ENCODE measurements around the gene ARVCF.

ARVCF gene

DNA sequence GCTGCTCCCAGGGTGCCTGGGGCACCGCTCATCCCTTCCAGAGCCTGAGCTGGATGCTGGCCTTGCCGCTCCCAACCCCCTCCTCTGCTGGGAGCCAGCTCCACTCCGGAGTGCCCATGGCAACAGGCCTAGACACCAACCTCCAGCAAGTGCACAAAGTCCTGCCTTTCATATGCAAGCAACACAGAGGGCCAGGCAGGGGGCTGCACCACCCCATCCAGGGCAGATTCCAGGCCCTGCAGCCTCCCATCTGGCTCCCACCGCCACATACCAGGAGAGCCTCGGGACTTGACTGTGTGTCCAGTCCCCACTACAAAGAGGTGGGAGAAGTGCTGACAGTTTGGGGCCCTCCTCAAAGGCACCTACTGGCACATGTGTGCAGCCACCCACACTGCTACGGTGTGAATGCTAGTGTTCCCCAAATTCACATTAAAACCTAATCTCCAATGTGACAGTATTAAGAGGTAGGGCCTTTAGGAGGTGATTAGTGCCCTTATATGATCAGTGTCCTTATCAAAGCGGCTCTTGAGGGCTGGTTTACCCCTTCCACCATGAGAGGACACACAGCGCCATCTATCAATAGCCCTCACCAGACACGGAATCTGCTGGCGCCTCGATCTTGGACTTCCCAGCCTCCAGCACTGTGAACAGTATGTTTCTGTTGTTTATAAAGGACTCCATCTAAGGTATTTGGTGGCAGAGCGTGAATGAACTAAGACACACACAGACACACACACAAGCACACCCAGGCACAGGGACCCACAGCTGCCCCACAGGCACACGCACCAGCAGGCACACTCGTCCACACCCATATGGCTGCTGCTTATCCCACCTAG lies 16.2 kb downstream of the ARVCF start:
- no peaks in the 10 kb centered on the region for H3K79me1 ChIP-seq (ENCODE audit: low read length)
- no peak overlapping the region for H2BK120ac ChIP-seq (ENCODE audit: insufficient read depth, low read length, poor library complexity)
- no peak overlapping the region for H3K4me3 ChIP-seq (ENCODE audit: low read depth, low read length)
- no peaks in the 10 kb centered on the region for H3K79me2 ChIP-seq (ENCODE audit: control insufficient read depth, insufficient read depth, low read length, poor library complexity)
- no peak overlapping the region for H4K12ac ChIP-seq (ENCODE audit: low read depth, low read length)
- H3K4ac ChIP-seq (ENCODE audit: low read depth, low read length): no peak overlapping the region
- H3K18ac ChIP-seq (ENCODE audit: low read length): no peak overlapping the region
- H3K23ac ChIP-seq (ENCODE audit: low read length): no peak overlapping the region
- H3K14ac ChIP-seq (ENCODE audit: low read length): no peak overlapping the region
- H2AK5ac ChIP-seq (ENCODE audit: low read length): no peak overlapping the region
- H3K4me2 ChIP-seq (ENCODE audit: low read length): no peak overlapping the region
- H3K9ac ChIP-seq (ENCODE audit: low read length): no peak overlapping the region
- H3K4me1 ChIP-seq (ENCODE audit: control insufficient read depth in 1 of 2, insufficient read depth in 2 of 2, low read length in 2 of 2): peaks cover 0 to 2% of the 10 kb centered on the region in 2 experiments
- H3K9me3 ChIP-seq (ENCODE audit: insufficient read depth, low read depth, low read length): peaks cover 2% of the 10 kb centered on the region
- no peak overlapping the region for H4K91ac ChIP-seq (ENCODE audit: low read depth, low read length)
- no peaks in the 10 kb centered on the region for H3K36me3 ChIP-seq (ENCODE audit: control insufficient read depth in 1 of 2, insufficient read depth in 2 of 2, low read length in 2 of 2)
- no peak overlapping the region for H2BK5ac ChIP-seq (ENCODE audit: low read depth, low read length, poor library complexity)
- H4K8ac ChIP-seq (ENCODE audit: low read depth, low read length): no peak overlapping the region
- no peak overlapping the region for H2AFZ ChIP-seq (ENCODE audit: insufficient read depth, low read length, poor library complexity)
- no peaks in the 10 kb centered on the region for H3K27me3 ChIP-seq (ENCODE audit: insufficient read depth, low read length)
- WGBS (ENCODE audit: extremely low coverage, insufficient coverage, insufficient read length): no CpG with 5 or more reads among the region's 14 CpGs
- no peak overlapping the region for H3K27ac ChIP-seq (ENCODE audit: low read depth, low read length)
- H2BK12ac ChIP-seq (ENCODE audit: low read length): no peak overlapping the region
- DNase-seq: peak; percentile 51 to 55

DNA sequence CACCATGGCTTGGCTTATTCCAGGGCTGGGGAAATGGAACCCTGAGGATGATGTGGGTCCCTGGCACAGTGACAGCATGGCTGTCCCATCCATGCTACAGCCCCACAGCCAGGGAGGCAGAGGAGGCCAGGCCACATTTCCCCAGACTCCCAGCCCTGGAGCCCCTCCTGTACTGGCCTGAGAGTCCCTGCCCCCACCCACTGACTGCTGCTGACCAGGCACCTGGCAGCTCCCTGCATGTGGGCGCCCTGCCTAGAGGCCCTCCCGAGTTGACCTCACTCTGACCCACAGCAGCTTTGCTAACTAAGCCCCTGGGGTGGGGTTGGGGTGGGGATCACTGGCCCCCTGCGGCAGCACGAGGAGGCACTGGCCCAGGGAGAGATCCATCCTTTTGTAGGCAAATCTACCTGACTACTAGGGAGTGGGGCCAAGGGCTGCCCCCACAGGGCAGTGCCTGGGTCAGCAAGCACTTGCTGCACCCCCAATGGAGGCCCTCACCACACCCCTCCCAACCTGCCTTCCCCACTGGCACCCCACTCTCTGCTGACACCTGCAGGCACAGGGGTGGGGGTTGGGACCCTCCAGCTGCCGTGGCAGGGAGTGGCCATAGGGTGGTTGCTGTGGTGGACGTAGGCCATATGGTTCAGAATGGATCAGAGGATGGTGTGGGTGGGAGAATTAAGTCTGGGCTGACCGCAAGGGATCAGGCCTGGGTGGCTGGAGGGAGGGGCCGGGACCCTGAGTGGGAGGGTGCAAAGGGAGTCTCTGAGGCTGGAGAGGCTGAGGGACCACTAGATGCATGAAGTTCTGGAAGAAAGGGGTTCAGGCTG lies 17.4 kb downstream of the ARVCF start:
- Histone ChIP-seq H2BK5ac (ENCODE audit: low read depth, low read length, poor library complexity) (no peak overlapping the region), H3K27ac (ENCODE audit: low read depth, low read length) (no peak overlapping the region), H3K79me2 (ENCODE audit: control insufficient read depth, insufficient read depth, low read length, poor library complexity) (no peaks in the 10 kb centered on the region), H4K12ac (ENCODE audit: low read depth, low read length) (no peak overlapping the region), H2AK5ac (ENCODE audit: low read length) (no peak overlapping the region), H3K79me1 (ENCODE audit: low read length) (no peaks in the 10 kb centered on the region), H3K4me1 (ENCODE audit: control insufficient read depth in 1 of 2, insufficient read depth in 2 of 2, low read length in 2 of 2) (peaks cover 0 to 2% of the 10 kb centered on the region in 2 experiments), H3K9me3 (ENCODE audit: insufficient read depth, low read depth, low read length) (peaks cover 2% of the 10 kb centered on the region), H2BK12ac (ENCODE audit: low read length) (no peak overlapping the region), H3K4me3 (ENCODE audit: low read depth, low read length) (no peak overlapping the region), H2BK120ac (ENCODE audit: insufficient read depth, low read length, poor library complexity) (no peak overlapping the region), H2AFZ (ENCODE audit: insufficient read depth, low read length, poor library complexity) (no peak overlapping the region), H3K4ac (ENCODE audit: low read depth, low read length) (no peak overlapping the region), H3K18ac (ENCODE audit: low read length) (no peak overlapping the region), H3K9ac (ENCODE audit: low read length) (no peak overlapping the region), H3K27me3 (ENCODE audit: insufficient read depth, low read length) (no peaks in the 10 kb centered on the region), H3K36me3 (ENCODE audit: control insufficient read depth in 1 of 2, insufficient read depth in 2 of 2, low read length in 2 of 2) (no peaks in the 10 kb centered on the region), H3K4me2 (ENCODE audit: low read length) (no peak overlapping the region), H4K8ac (ENCODE audit: low read depth, low read length) (no peak overlapping the region), H4K91ac (ENCODE audit: low read depth, low read length) (no peak overlapping the region), H3K14ac (ENCODE audit: low read length) (no peak overlapping the region), H3K23ac (ENCODE audit: low read length) (no peak overlapping the region)
- DNase-seq: no peak
- WGBS (ENCODE audit: extremely low coverage, insufficient coverage, insufficient read length): no CpG with 5 or more reads among the region's 8 CpGs

DNA sequence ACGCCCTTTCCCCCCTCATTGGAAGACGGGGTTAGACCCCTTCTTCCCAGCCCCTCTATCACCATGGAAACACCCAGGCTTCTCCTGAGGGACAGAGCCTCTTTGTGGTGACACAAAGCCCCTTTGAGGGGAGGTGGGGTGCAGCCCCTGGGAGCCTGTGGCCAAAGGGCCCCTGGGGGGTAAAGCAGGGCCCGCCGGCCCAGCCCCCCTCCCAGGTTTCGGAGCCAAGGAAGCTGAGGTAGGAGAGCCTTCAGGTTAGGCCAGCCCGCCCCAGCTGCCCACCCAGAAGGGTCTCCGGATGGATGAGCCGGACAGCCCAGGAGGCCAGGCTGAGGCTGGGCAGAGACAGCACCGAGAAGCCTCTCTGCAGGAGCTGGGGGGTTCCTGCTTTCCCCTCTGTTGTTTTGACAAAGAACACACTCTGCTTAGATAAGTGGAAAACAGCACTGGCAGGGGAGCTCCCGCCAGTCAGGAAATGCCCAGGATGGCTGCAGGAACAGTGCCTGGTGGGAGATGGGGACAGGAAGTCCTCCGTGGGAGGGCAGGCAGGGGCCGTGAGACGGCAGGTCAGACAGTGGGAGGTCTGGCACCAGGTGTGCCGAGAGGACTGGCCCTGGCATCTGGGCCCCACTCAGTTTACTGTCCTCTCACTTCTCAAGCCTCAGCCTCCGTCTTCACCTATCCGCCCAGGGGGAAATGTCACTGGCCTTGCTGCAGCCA lies 18.2 kb downstream of the ARVCF start:
- Histone ChIP-seq H2AFZ (ENCODE audit: insufficient read depth, low read length, poor library complexity) (no peak overlapping the region), H3K23ac (ENCODE audit: low read length) (no peak overlapping the region), H2BK5ac (ENCODE audit: low read depth, low read length, poor library complexity) (no peak overlapping the region), H3K9me3 (ENCODE audit: insufficient read depth, low read depth, low read length) (peaks cover 2% of the 10 kb centered on the region), H3K27me3 (ENCODE audit: insufficient read depth, low read length) (no peaks in the 10 kb centered on the region), H3K4me3 (ENCODE audit: low read depth, low read length) (no peak overlapping the region), H2AK5ac (ENCODE audit: low read length) (no peak overlapping the region), H3K36me3 (ENCODE audit: control insufficient read depth in 1 of 2, insufficient read depth in 2 of 2, low read length in 2 of 2) (no peaks in the 10 kb centered on the region), H3K18ac (ENCODE audit: low read length) (no peak overlapping the region), H2BK12ac (ENCODE audit: low read length) (no peak overlapping the region), H3K4ac (ENCODE audit: low read depth, low read length) (no peak overlapping the region), H4K8ac (ENCODE audit: low read depth, low read length) (no peak overlapping the region), H3K4me2 (ENCODE audit: low read length) (no peak overlapping the region), H3K4me1 (ENCODE audit: control insufficient read depth in 1 of 2, insufficient read depth in 2 of 2, low read length in 2 of 2) (peaks cover 0 to 2% of the 10 kb centered on the region in 2 experiments), H3K79me2 (ENCODE audit: control insufficient read depth, insufficient read depth, low read length, poor library complexity) (no peaks in the 10 kb centered on the region), H3K9ac (ENCODE audit: low read length) (no peak overlapping the region), H4K12ac (ENCODE audit: low read depth, low read length) (no peak overlapping the region), H2BK120ac (ENCODE audit: insufficient read depth, low read length, poor library complexity) (no peak overlapping the region), H3K79me1 (ENCODE audit: low read length) (no peaks in the 10 kb centered on the region), H4K91ac (ENCODE audit: low read depth, low read length) (no peak overlapping the region), H3K27ac (ENCODE audit: low read depth, low read length) (no peak overlapping the region), H3K14ac (ENCODE audit: low read length) (no peak overlapping the region)
- DNase-seq: no peak
- no CpG with 5 or more reads among the region's 16 CpGs for WGBS (ENCODE audit: extremely low coverage, insufficient coverage, insufficient read length)

DNA sequence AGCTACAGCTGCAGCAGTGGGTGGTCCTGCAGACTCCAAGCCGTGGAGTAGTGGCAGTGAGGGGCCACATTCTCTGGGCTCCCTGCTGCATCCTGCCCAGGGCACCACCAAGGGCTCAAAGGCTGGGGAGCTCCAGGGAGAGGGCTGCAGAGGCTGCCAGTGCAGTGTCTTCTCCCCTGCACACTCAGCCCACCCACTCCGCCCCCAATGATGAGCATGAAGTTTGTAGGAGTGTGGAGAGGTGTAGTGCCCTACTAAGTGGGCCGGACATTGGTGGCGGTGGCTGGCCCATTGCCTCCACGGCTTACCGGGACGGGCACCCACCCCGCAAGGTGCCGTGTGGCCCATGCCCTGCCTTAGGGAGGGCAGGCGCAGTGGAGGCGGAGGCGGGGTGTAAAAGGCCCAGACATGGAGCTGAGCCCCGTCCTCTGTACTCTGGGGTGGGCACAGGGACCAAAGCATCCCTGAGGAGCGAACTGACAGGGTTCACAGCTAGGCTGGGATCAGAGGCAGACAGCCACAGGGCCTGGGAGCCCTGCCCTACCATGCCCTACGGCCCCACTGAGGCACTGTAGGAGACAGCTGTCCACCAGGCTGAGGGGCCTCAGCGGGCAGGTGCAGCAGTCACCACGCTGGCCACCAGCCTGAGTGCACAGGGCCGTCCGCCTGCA lies 18.9 kb downstream of the ARVCF start:
- Histone ChIP-seq H3K14ac (ENCODE audit: low read length) (no peak overlapping the region), H3K79me2 (ENCODE audit: control insufficient read depth, insufficient read depth, low read length, poor library complexity) (no peaks in the 10 kb centered on the region), H3K4me1 (ENCODE audit: control insufficient read depth in 1 of 2, insufficient read depth in 2 of 2, low read length in 2 of 2) (peaks cover 0 to 2% of the 10 kb centered on the region in 2 experiments), H2BK12ac (ENCODE audit: low read length) (no peak overlapping the region), H3K18ac (ENCODE audit: low read length) (no peak overlapping the region), H2AFZ (ENCODE audit: insufficient read depth, low read length, poor library complexity) (no peak overlapping the region), H2AK5ac (ENCODE audit: low read length) (no peak overlapping the region), H3K27me3 (ENCODE audit: insufficient read depth, low read length) (no peaks in the 10 kb centered on the region), H4K12ac (ENCODE audit: low read depth, low read length) (no peak overlapping the region), H3K4ac (ENCODE audit: low read depth, low read length) (no peak overlapping the region), H3K4me2 (ENCODE audit: low read length) (no peak overlapping the region), H3K4me3 (ENCODE audit: low read depth, low read length) (no peak overlapping the region), H3K79me1 (ENCODE audit: low read length) (no peaks in the 10 kb centered on the region), H4K91ac (ENCODE audit: low read depth, low read length) (no peak overlapping the region), H4K8ac (ENCODE audit: low read depth, low read length) (no peak overlapping the region), H3K36me3 (ENCODE audit: control insufficient read depth in 1 of 2, insufficient read depth in 2 of 2, low read length in 2 of 2) (no peaks in the 10 kb centered on the region), H2BK5ac (ENCODE audit: low read depth, low read length, poor library complexity) (no peak overlapping the region), H3K9ac (ENCODE audit: low read length) (no peak overlapping the region), H3K23ac (ENCODE audit: low read length) (no peak overlapping the region), H3K27ac (ENCODE audit: low read depth, low read length) (no peak overlapping the region), H3K9me3 (ENCODE audit: insufficient read depth, low read depth, low read length) (peaks cover 2% of the 10 kb centered on the region), H2BK120ac (ENCODE audit: insufficient read depth, low read length, poor library complexity) (no peak overlapping the region)
- WGBS (ENCODE audit: extremely low coverage, insufficient coverage, insufficient read length): no CpG with 5 or more reads among the region's 19 CpGs
- no peak for DNase-seq
